Measurements from ENCODE around the gene UBL7.

UBL7 gene

DNA sequence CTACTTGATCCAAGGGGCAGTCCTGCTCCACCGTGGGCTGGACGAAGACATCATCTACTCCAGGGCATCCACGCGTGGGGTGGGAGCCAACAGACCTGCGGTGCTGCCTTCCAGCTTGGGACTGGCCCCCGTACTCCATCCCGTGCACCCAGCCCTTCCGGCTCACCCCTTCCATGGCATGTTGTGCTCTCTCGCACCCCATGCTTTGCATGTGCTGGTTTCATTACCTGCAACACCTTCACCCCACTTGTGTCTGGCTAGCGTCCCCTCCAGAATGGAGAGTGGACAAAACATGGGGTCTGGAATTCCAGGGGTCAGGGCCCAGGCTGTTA, 57.4 kb downstream of the UBL7 start:
- DNase-seq = no peak

DNA sequence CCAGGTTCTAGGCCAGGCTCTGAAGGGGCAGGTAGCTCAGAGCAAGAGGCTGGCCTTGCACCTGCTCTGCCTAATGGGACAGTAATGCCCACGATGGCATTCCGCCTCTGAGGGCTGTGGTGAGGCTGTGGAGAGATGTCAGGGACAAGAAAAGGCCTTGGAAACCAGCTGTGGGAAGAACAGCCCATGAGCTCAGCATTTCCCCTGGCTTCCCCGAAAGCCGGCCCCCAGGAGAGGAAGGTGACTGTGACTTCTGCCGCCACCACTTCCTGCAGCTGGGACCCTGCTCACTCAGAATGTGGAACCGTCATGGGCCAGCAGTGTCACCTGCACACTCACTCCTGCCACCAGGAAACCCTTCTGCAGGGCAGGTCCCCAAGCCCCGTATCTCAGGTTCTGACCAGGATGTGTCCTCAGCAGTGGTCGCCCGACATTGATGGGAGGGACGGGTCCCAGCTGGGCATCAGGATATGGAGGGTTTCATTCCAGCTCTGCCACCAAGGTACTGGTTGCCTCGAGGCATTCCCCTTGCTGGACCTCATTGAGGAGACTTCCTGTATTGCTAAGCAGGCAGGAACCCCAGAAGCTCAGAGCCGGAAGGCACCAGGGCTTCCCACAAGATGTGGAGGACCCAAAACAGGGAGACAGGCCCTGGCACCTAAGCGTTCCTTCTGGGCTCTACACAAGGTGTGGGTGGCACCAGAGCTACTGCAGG, 57.9 kb downstream of the UBL7 start:
- DNase-seq = peak; percentile 75

DNA sequence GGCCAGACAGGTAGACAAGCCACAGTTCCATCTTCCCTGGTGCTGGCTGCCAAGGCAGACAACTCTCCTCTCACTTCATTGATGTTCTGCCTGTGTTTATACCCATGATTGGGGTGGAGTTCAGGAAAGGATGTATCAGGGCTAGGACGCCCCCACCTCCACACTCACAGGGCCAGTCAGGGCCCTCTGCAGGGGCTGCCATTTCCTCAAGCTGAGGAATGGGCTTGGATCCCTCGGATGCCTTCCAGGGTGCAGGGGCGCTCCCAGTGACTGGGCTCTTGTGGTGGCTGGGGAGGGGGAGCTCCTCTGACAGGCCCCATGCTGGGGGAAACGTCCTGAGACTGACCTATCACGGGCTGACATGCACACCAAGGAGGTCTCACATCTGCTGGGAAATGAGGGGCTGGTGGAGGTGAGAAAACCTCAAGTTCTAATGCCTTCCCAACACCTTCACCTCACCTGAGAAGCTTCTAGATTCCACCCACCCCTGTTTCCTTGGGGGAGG, 58.6 kb downstream of the UBL7 start:
- no peak for DNase-seq

DNA sequence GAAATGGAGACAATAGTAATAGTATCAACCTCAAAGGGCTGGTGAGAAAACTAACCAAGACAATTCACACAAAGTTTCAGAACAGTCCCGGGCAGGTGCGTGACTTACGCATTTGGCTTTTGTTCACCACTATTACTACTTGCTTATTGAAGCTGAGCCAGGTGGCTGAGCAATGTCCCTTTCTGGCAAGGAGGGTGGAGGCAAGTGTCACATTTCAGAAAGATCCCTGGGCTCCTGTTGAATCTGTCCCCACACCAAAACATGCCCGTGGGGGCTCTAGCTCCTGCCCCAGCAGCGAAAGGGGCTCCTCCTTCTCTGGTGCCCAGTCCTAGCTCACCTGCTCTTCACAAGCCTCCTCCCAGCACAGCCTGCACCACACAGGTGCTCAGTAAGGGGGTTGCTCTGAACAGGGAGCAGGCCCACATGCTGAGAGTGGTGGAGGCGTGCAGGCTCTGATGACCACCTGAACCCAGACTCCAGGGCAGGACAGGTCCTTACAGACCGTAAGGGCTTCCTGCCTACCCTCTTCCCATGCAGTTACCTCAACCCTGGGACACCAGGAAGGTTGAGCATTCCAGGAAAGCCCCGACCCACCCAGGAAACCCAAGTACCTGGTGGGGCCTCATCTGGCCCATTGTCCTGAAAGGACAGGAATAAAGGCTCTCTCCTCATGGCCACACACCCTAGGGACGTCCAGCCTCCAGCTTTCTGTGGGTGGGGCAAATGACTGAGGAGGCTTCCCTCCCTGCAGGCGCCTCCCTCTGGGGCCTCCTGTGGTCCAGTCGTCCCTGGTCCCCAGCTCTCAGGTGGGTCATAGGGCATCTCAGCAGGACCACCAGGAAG, 59.8 kb downstream of the UBL7 start:
- no peak for DNase-seq

DNA sequence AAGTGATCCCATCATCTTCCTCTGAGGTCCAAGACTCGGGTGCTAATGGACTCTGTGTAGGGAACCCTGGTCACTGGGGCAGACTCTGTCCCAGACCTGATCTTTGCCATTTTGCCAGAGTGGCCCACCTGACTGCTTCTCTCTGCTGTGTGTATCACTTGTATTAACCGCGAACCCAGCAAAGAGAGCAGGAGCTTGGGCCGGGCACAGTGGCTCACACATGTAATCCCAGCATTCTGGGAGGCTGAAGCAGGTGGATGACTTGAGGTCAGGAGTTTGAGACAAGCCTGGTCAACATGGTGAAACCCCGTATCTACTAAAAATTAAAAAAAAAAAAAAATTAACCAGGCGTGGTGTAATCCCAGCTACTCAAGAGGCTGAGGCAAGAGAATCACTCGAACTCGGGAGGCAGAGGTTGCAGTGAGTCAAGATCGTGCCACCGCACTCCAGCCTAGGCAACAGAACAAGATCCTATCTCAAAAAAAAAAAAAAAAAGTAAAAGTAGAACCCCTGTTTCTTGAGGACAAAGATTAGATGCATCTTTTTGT, 60.6 kb downstream of the UBL7 start:
- DNase-seq = no peak

DNA sequence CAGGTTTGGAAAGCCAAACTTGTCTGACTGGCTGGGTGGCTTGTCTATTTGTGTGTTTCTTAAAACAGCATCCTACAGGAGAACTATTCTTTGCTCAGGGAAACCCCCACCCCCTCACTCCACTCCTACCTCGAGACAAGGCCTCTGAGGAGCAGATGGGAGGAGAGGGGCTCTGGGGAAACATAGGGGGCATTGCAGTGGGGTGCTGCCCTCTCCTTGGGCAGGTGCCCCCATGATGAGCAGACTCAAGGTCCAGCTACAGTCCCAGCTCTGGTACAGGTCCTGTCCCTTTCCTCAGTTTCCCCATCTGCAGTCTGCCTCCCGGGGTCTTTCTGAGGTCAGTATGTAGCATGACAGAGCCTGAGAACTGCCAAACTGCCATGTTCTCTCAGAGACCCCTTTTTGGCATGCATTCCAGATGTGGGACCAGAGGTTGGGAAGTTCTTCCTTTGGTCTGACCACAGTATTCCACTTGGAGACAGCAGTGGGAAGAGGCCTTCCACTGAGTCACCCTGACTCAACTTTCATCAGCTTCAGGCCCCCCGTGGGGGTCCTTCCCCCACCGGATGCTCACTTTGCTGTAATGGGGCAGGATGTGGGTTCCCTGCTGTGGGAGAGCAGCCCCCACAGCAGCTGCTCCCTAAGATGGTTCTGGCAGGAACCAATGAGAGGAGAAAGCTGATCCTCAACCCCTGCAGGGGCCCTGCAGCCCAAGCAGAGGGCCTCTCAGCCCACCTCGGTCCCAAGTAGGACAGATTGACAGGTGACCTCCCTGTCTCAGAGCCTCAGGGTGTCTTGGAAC, 61.2 kb downstream of the UBL7 start:
- DNase-seq = no peak

DNA sequence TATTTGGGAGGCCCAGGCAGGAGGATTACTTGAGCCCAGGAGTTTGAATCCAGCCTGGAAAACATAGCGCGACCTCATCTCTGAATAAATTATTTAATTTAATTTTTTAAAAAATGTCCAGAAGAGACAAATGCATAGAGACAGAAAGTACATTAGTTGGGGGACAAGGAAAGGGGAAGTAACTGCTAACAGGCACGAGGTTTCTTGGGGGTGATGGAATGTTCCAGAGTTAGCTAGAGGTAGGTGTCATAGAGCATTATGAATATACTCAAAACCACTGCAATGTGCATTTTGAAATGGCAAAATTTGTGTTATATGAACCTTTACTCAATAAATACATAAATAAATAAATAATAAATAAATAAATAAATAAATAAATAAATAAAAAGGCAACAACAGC, 61.9 kb downstream of the UBL7 start:
- no peak for DNase-seq

DNA sequence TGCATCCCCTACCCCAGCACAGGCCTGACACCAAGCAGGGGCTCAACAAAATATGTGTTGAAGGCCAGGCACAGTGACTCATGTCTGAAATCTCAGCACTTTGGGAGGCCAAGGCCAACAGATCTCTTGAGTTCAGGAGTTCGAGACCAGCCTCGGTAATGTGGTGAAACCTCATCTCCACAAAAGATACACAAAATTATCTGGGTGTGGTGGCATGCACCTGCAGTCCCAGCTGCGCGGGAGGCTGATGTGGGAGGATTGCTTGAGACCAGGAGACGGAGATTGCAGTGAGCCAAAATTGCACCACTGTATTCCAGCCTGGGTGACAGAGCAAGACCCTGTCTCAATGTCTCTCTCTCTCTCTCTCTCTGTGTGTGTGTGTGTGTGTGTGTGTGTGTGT, 62.8 kb downstream of the UBL7 start:
- no peak for DNase-seq

DNA sequence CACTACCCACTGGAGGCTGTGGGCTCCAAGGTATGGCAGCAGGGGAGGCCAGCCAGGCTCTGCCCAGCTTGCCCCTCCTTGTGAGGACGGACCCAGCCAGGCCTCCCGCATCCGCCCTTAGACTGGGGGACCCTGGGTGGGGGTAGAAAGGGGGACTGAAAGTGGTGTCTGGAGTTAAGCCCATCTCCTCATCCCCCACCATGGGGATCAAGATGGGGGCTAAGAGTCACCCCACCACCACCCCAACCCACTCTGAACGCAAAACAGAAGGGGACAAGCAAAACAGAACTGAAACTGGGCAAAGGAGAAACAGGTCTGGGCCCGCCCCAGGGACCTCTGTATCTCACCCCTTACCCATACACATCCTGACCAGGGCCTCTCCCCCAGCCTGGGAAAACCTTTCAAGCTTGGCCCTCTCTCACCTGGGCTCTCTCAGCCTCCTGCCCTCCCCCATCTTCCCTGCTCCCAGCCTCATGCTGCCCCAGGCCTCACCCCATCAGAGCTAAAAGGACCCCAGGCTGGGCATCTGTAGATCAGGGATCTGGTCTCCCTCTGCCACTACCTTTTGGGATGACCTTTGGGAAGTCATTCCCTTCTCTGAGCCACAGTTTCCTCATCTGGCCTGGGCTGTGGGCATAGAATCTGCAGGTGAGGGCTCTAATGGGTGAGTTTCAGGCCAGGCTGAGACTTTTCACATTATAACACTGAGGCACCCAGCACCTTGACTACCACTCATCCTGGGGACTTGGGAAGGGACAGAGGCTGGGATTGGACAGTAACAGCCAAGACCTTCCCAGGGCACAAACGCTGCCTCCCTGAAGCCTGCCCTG, 63.5 kb downstream of the UBL7 start:
- DNase-seq = no peak

DNA sequence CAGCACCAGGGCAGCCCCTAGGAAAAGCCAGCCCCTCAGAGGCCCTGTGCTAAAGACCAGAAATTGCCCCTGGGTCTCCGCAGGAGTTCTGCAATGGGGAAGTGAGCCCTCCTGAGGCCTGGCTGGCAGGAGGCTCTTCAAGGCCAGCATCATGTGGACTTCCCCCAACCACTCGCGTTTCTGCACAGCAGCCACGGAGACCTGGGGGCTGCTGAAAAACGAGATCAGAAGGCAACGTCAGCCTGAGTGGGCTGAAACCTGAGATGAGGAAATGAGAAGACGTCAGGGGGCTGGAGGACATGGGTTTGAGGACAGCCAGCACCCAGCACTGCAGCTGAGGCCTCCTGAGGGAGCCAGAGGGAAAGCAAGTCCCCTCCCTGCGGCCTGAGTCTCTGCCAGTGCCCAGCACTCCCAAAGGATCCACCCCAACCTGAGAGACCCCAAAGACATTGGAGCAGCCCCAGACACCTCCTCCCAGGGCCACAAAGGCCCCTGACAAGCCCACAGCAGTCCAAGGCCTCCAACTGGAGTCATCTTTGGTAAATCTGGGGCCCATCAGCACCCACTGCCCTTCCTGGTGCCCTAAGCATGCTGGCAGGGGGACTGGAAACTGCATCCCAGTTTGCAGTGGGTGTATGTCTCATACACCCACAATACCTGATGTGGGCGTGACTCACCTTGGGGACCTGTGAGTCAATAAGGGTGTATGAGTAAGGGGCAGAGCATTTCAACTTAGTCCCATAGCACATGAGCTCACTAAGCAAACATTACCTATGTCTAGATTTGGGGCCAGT, 64.3 kb downstream of the UBL7 start:
- no peak for DNase-seq

DNA sequence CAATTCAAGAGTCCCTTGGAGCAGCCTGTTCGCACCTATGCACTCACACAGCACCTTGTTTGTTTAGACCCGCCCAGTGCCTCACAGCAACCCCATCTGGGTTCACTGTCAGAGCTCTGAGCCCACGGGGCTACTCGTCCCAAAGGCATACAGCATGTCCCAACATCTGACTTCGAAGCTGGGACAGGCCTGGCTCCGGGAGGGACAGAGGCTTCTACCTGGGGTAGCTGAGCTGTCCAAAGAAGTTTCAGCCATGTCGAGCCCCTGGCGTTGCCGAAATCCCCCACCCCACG, 64.9 kb downstream of the UBL7 start:
- no peak for DNase-seq
